ENCODE results near the gene URB1.

GRCh38 chr21:32336711-32337110 is 56.1 kb downstream of the URB1 start:
- TF ChIP-seq CTCF (IDR thresholded peaks at IDR 0.05; ENCODE audit: insufficient read depth, low read length, poor library complexity, severe bottlenecking) (no peak), EZH2phosphoT487 (conservative IDR thresholded peaks at IDR 0.05; ENCODE audit: low read length) (no peak)
